Measurements from ENCODE around the gene LYPD6B. TPM values are rescaled to one million over a fixed set of nuclear protein-coding genes. Genes with fewer than 3 reads are reported as not detected.
A peak's percentile ranks its signal among the peaks of the same experiment; 100 is the strongest.

The LYPD6B gene
- total RNA-seq, 1 experiment from 2014 or later, result 0.37 TPM

DNA sequence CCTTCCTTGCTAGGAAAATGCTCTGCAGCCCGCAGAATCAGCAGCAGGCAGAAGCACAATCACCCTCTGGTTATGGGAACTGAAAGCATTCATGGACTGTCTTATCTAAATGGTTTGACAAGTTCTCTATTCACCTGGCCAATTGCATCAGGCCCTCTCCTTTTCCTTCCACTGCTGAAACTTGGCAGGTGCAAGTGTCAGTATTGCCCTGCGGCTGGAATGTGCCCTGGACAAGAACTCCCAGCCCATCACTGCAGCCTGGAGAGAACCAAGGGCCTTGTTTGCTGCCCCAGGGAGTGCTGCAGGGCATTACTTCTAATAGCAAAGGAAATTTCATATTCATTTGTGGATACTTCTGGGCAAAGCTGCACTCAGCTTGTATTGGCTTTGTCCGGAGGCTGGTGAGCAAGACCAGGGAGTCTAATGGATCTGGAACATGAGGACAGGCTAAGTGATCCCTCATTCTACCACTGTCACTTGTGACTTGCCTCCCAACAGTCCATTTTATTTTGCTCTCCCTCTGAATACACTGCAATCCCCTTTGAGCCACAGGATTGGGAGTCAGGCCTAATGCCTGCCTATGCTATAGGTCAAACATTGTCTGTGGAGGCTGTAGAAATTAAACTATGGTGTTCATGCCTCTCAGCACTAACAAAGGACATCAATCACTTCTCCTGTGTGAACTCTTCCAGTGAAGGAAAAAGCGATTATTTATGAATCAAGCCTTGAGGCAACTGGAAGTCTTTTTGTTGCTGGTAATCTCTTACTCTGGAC lies 116.9 kb downstream of the LYPD6B start:
- no peaks in the 10 kb centered on the region for H3K9me3 Mint-ChIP-seq (ENCODE audit: unreplicated experiment)
- POLR2A ChIA-PET, result no interaction called here
- H3K4me3 Mint-ChIP-seq (ENCODE audit: unreplicated experiment), result no peak overlapping the region
- H3K4me1 Mint-ChIP-seq (ENCODE audit: insufficient read depth, unreplicated experiment), result no peaks in the 10 kb centered on the region
- H3K27ac Mint-ChIP-seq (ENCODE audit: low read depth, unreplicated experiment), result no peak overlapping the region
- peaks cover 8% of the 10 kb centered on the region for H3K27me3 Mint-ChIP-seq (ENCODE audit: insufficient read depth, unreplicated experiment)
- CTCF ChIA-PET, result no interaction called here
- BruUV-seq (replicated peaks), result no TSS peak
- DNase-seq (ENCODE audit: unreplicated experiment), result peak; percentile 4
- TF ChIP-seq CTCF (IDR thresholded peaks at IDR 0.05; ENCODE audit: unreplicated experiment), result no peak
- intact Hi-C loops (cut with micrococcal nuclease), result no loop called here
- no peaks in the 10 kb centered on the region for H3K36me3 Mint-ChIP-seq (ENCODE audit: insufficient read depth, unreplicated experiment)

DNA sequence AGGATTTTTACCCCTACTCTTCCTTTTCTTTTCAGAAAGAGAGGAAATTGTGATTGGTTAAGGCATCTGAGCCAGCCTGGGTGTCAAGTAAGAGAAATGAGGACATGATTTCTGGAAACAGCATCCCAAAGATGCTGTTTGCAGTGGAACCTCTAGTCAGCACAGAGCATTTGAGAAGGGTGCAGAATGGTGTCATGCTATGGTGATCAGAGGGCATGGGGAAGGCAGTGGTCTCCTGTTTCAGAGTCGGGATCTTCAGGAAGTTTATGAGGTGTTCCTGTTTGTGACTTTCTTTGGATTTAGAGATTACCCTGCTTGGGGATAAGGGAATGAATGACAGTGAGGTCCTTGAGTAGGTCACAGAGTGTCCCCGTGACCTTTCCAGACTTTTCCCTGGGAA lies 117.5 kb downstream of the LYPD6B start:
- ChIA-PET CTCF (no interaction called here), POLR2A (no interaction called here)
- no TSS peak for BruUV-seq (replicated peaks)
- no peak overlapping the region for H3K27ac Mint-ChIP-seq (ENCODE audit: low read depth, unreplicated experiment)
- H3K27me3 Mint-ChIP-seq (ENCODE audit: insufficient read depth, unreplicated experiment), result peaks cover 2% of the 10 kb centered on the region
- H3K4me1 Mint-ChIP-seq (ENCODE audit: insufficient read depth, unreplicated experiment), result no peaks in the 10 kb centered on the region
- no peaks in the 10 kb centered on the region for H3K36me3 Mint-ChIP-seq (ENCODE audit: insufficient read depth, unreplicated experiment)
- H3K4me3 Mint-ChIP-seq (ENCODE audit: unreplicated experiment), result no peak overlapping the region
- intact Hi-C loops (cut with micrococcal nuclease), result no loop called here
- H3K9me3 Mint-ChIP-seq (ENCODE audit: unreplicated experiment), result no peaks in the 10 kb centered on the region
- TF ChIP-seq CTCF (IDR thresholded peaks at IDR 0.05; ENCODE audit: unreplicated experiment), result no peak
- DNase-seq (ENCODE audit: unreplicated experiment), result no peak

DNA sequence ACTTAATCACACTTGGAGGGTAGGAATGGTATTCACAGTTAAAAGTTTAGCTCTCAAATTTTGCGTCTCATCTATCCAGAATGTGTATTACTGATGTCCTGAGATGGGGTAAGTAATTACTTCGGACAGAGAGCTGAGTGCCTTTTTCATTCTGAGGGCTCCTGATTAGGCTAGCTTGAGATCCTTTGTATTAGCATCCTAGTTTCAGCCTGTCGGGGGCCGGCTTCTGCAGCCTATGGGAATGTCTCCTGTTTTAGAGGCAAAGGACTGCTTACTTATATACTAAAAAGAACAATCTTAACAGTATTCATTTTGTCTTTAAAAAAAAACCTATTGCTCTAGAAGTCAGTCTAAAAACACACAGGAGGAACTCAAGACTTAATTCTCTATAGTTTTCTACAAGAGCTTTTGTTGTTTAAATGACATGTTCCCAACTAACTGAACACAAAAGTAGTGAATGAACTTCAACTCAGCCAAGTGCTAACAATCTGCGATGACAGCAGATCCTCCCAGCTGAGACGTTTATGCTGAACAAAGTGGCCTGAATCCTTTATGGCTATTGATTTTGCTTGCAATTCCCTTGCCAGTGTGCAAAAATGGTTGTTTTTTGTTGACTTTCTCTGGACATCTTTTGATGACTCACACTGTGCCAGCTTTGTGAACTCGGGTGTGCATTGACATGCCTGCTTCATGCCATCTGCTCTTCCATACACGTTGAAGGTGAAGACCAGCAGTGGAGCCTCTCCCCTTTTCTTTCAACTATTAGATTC lies 118.7 kb downstream of the LYPD6B start:
- Mint-ChIP-seq H3K27ac (ENCODE audit: low read depth, unreplicated experiment) (no peak overlapping the region), H3K36me3 (ENCODE audit: insufficient read depth, unreplicated experiment) (no peaks in the 10 kb centered on the region), H3K9me3 (ENCODE audit: unreplicated experiment) (no peaks in the 10 kb centered on the region), H3K4me1 (ENCODE audit: insufficient read depth, unreplicated experiment) (no peaks in the 10 kb centered on the region), H3K4me3 (ENCODE audit: unreplicated experiment) (no peak overlapping the region), H3K27me3 (ENCODE audit: insufficient read depth, unreplicated experiment) (no peaks in the 10 kb centered on the region)
- ChIA-PET CTCF (interaction anchor here (0.5 to 0.8 kb wide), 4 partner anchors 82 to 404 kb away, joined by 3 read pairs; no protein-coding TSS in a partner anchor), POLR2A (no interaction called here)
- no peak for DNase-seq (ENCODE audit: unreplicated experiment)
- intact Hi-C loops (cut with micrococcal nuclease), result no loop called here
- no TSS peak for BruUV-seq (replicated peaks)
- no peak for TF ChIP-seq CTCF (IDR thresholded peaks at IDR 0.05; ENCODE audit: unreplicated experiment)

GRCh38 chr2:149158957-149159356 lies 120.5 kb downstream of the LYPD6B start:
- no peak for DNase-seq (ENCODE audit: unreplicated experiment)
- TF ChIP-seq CTCF (IDR thresholded peaks at IDR 0.05; ENCODE audit: unreplicated experiment), result no peak
- H3K4me1 Mint-ChIP-seq (ENCODE audit: insufficient read depth, unreplicated experiment), result no peaks in the 10 kb centered on the region
- CTCF ChIA-PET, result no interaction called here
- no peak overlapping the region for H3K27ac Mint-ChIP-seq (ENCODE audit: low read depth, unreplicated experiment)
- intact Hi-C loops (cut with micrococcal nuclease), result no loop called here
- H3K4me3 Mint-ChIP-seq (ENCODE audit: unreplicated experiment), result no peak overlapping the region
- no peaks in the 10 kb centered on the region for H3K27me3 Mint-ChIP-seq (ENCODE audit: insufficient read depth, unreplicated experiment)
- BruUV-seq (replicated peaks), result no TSS peak
- H3K36me3 Mint-ChIP-seq (ENCODE audit: insufficient read depth, unreplicated experiment), result no peaks in the 10 kb centered on the region
- no peaks in the 10 kb centered on the region for H3K9me3 Mint-ChIP-seq (ENCODE audit: unreplicated experiment)
- POLR2A ChIA-PET, result no interaction called here

All from MCF 10A (cell line).